ENCODE measurements around the gene MC3R.

DNA sequence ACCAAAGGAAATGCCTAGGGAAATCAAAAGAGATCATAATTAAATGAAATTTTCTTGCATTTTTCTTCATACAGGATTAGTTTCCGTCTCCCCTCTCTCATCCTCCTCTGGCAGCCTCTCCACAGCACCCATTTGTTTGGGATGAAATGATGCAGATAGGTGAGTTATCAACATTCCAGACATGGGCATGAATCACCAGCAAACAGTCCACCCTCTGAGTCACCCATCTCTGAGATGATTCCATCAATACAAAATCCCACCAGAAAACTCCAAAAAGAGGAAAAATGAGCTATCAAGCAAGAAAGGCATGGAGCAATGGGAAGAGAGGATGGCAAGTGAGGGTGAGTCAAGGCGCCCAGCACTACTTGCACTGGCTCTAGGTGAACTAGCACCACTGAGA lies 11.4 kb downstream of the MC3R start:
- TF ChIP-seq, protein P1, sequence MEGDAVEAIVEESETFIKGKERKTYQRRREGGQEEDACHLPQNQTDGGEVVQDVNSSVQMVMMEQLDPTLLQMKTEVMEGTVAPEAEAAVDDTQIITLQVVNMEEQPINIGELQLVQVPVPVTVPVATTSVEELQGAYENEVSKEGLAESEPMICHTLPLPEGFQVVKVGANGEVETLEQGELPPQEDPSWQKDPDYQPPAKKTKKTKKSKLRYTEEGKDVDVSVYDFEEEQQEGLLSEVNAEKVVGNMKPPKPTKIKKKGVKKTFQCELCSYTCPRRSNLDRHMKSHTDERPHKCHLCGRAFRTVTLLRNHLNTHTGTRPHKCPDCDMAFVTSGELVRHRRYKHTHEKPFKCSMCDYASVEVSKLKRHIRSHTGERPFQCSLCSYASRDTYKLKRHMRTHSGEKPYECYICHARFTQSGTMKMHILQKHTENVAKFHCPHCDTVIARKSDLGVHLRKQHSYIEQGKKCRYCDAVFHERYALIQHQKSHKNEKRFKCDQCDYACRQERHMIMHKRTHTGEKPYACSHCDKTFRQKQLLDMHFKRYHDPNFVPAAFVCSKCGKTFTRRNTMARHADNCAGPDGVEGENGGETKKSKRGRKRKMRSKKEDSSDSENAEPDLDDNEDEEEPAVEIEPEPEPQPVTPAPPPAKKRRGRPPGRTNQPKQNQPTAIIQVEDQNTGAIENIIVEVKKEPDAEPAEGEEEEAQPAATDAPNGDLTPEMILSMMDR (conservative IDR thresholded peaks at IDR 0.05; ENCODE audit: low read length) = no peak
- no peak for TF ChIP-seq EZH2phosphoT487 (IDR thresholded peaks at IDR 0.05; ENCODE audit: borderline replicate concordance)

Data from Loucy (cell line).